HepG2 (cell line): ENCODE measurements around the gene CAMK2G. TPM values are rescaled to one million over a fixed set of nuclear protein-coding genes. Genes with fewer than 3 reads are reported as not detected.

Source experiments
- ATAC-seq: fragments of 200-7000 bp; cut with Tn5 transposase; 3 replicates; pipeline ENCODE4 v1.9.1; 2020; ENCODE audit warnings: mild to moderate bottlenecking, moderate library complexity
- BruUV-seq: library from RNA; stranded (reverse); fragments of 400-500 nt; replicated peaks from 2 replicates; lab custom pipeline; 2021; lab: Mats Ljungman, UMichigan
- CTCF ChIA-PET: fragments of 300-600 bp; formaldehyde crosslinking; extraction: SDS; loops from one replicate; lab custom pipeline; 2021; ENCODE audit warnings: low total read pairs, inconsistent platforms, low intra/inter-chr PET ratio; lab: Yijun Ruan, JAX
- POLR2A ChIA-PET: fragments of 350-600 bp; sonication (Branson Sonifier 250); formaldehyde crosslinking; loops from one replicate; lab custom pipeline; 2020; ENCODE audit warnings: antibody characterized with exemption, inconsistent platforms; lab: Yijun Ruan, JAX
- DNase-seq: peaks from one replicate; pipeline ENCODE4 v3.0.0-alpha.2; 2015; ENCODE audit warnings: low spot score
- FAIRE-seq: peaks from 3 replicates; lab custom pipeline; 2011; peaks lifted over from hg19 to GRCh38; lab: Jason Lieb, UNC
- H2AFZ ChIP-seq: one replicate; pipeline ENCODE4 v1.6.1; 2011; ENCODE audit warnings: low read length, inconsistent platforms
- H3K27ac ChIP-seq: fragments of 300-600 bp; 3 replicates; pipeline ENCODE4 v1.8.0; 2011; ENCODE audit warnings: mixed run types, mild to moderate bottlenecking, mixed read lengths, low read length, inconsistent platforms; ENCODE audit not compliant: insufficient read depth; ENCODE audit errors: extremely low read length
- H3K27me3 ChIP-seq, 2 experiments: fragments of 200-600 bp in 1 of 2; 2 replicates in 1 of 2; 3 replicates in 1 of 2; pipeline versions ENCODE4 v1.6.0 to v1.8.0; 2011; ENCODE audit warnings: low read length in 2 of 2, mild to moderate bottlenecking in 2 of 2, moderate library complexity in 2 of 2, inconsistent platforms in 1 of 2; ENCODE audit not compliant: insufficient read depth in 2 of 2, control insufficient read depth in 1 of 2
- H3K36me3 ChIP-seq, 2 experiments: fragments of 200-600 bp in 1 of 2; replicated peaks in 1 of 2; 2 replicates in 1 of 2; 3 replicates in 1 of 2; pipeline versions ENCODE4 v1.5.1 to v1.8.0; 2011; ENCODE audit warnings: low read length in 2 of 2, inconsistent platforms in 1 of 2; ENCODE audit not compliant: insufficient read depth in 2 of 2, control insufficient read depth in 1 of 2
- H3K4me1 ChIP-seq: 2 replicates; pipeline ENCODE4 v1.5.1; 2012; ENCODE audit warnings: low read length, inconsistent platforms; ENCODE audit not compliant: insufficient read depth
- H3K4me2 ChIP-seq: 2 replicates; pipeline ENCODE4 v1.6.0; 2011; ENCODE audit warnings: low read depth, low read length, inconsistent platforms
- H3K4me3 ChIP-seq, 3 experiments: fragments of 200-600 bp in 1 of 3; sonication (generic), shearing (Covaris generic) in 1 of 3; replicated peaks in 1 of 3; 2 replicates each; pipeline ENCODE4 v1.5.1; 2011 to 2016; ENCODE audit warnings: low read length in 3 of 3, inconsistent platforms in 2 of 3, low read depth in 2 of 3, mild to moderate bottlenecking in 2 of 3, control low read depth in 1 of 3, mixed read lengths in 1 of 3; ENCODE audit not compliant: insufficient read depth in 1 of 3
- H3K79me2 ChIP-seq: one replicate; pipeline ENCODE4 v1.6.1; 2011; ENCODE audit warnings: low read length, inconsistent platforms; ENCODE audit not compliant: insufficient read depth
- H3K9ac ChIP-seq: 2 replicates; pipeline ENCODE4 v1.6.0; 2011; ENCODE audit warnings: mild to moderate bottlenecking, low read depth, low read length, inconsistent platforms; ENCODE audit not compliant: insufficient read depth
- H3K9me3 ChIP-seq: 2 replicates; pipeline ENCODE4 v1.5.1; 2012; ENCODE audit warnings: mild to moderate bottlenecking, low read length
- H4K20me1 ChIP-seq: 2 replicates; pipeline ENCODE4 v1.6.0; 2011; ENCODE audit warnings: inconsistent platforms, mild to moderate bottlenecking, low read length, moderate library complexity; ENCODE audit not compliant: insufficient read depth
- ARID4A ChIP-seq: sonication (generic); formaldehyde crosslinking; IDR thresholded peaks from 2 replicates; pipeline ENCODE4 v1.5.0; 2020; ENCODE audit warnings: mild to moderate bottlenecking, missing genetic modification reagents, borderline replicate concordance
- BATF2 ChIP-seq: sonication (generic); formaldehyde crosslinking; IDR thresholded peaks from 2 replicates; pipeline ENCODE4 v1.8.0; 2022; ENCODE audit warnings: mild to moderate bottlenecking, missing genetic modification reagents, moderate library complexity
- ELF1 ChIP-seq: sonication (generic); formaldehyde crosslinking; IDR thresholded peaks from 2 replicates; pipeline ENCODE4 v1.4.0; 2020; ENCODE audit warnings: missing genetic modification reagents
- ETV5 ChIP-seq: IDR thresholded peaks from 2 replicates; pipeline ENCODE4 v1.6.1; 2018; ENCODE audit warnings: missing biosample characterization, missing genetic modification reagents, inconsistent platforms, borderline replicate concordance
- KDM5B ChIP-seq: sonication (generic); formaldehyde crosslinking; IDR thresholded peaks from 2 replicates; pipeline ENCODE4 v1.4.0; 2020; ENCODE audit warnings: missing genetic modification reagents, mild to moderate bottlenecking, borderline replicate concordance
- MTA1 ChIP-seq: sonication (generic); formaldehyde crosslinking; IDR thresholded peaks from 2 replicates; pipeline ENCODE4 v1.4.0; 2020; ENCODE audit warnings: missing genetic modification reagents, mild to moderate bottlenecking, borderline replicate concordance
- MXI1 ChIP-seq: IDR thresholded peaks from 3 replicates; pipeline ENCODE4 v1.6.1; 2012; ENCODE audit warnings: low read depth, low read length, inconsistent platforms, borderline replicate concordance
- NR2F6 ChIP-seq, 2 experiments: IDR thresholded peaks; 2 replicates each; pipeline ENCODE4 v1.6.1; 2016; ENCODE audit warnings: antibody characterized with exemption in 1 of 2, mild to moderate bottlenecking in 1 of 2
- TEAD3 ChIP-seq: optimal IDR thresholded peaks from 2 replicates; pipeline ENCODE3; 2016; ENCODE audit warnings: borderline replicate concordance
- TFDP1 ChIP-seq: IDR thresholded peaks from 2 replicates; pipeline ENCODE4 v1.6.1; 2016; ENCODE audit warnings: missing compliant biosample characterization, missing genetic modification reagents, borderline replicate concordance
- ZKSCAN1 ChIP-seq: fragments of 150-350 bp; IDR thresholded peaks from 2 replicates; pipeline ENCODE4 v1.6.1; 2014; ENCODE audit warnings: low read length
- ZNF143 ChIP-seq: sonication (generic); formaldehyde crosslinking; IDR thresholded peaks from 2 replicates; pipeline ENCODE4 v1.4.0; 2020; ENCODE audit warnings: missing genetic modification reagents
- ZNF207 ChIP-seq: fragments of 450-650 bp; IDR thresholded peaks from 2 replicates; pipeline ENCODE4 v1.6.1; 2016; ENCODE audit warnings: antibody characterized with exemption, borderline replicate concordance
- ZNF850 ChIP-seq: sonication (generic); formaldehyde crosslinking; conservative IDR thresholded peaks from 2 replicates; pipeline ENCODE4 v1.9.0; 2021; ENCODE audit warnings: mild to moderate bottlenecking, missing genetic modification reagents
- WGBS: methylation state at CpG from one replicate; pipeline ENCODE4 v1.1.6; 2017; ENCODE audit warnings: low lambda C conversion rate; 5-methylcytosine and 5-hydroxymethylcytosine counted together
- in situ Hi-C: cut with HindIII; loops from 2 replicates; pipeline ENCODE4 v1.10.0; 2017; ENCODE audit warnings: low pct_unique_long_range_greater_than_20kb; ENCODE audit not compliant: extremely low pct_ligation_motif_present
- intact Hi-C: fragments of 100-400 bp; cut with micrococcal nuclease; formaldehyde crosslinking; loops from one replicate; pipeline ENCODE4 v1.10.0; 2022; ENCODE audit not compliant: unreplicated experiment
- polyA plus RNA-seq, 8 experiments: library from polyadenylated mRNA; depleted of rRNA in 3 of 8; stranded (reverse) in 7 of 8; unstranded in 1 of 8; fragments of >200 nt; fragmentation: Illumina TruSeq in 4 of 8; extraction: Trizol in 4 of 8; gene quantifications; 2 replicates each; pipeline versions ENCODE4 v1.2.1 to v1.2.3, GENCODE V29; 2011 to 2016; ENCODE audit warnings: low read depth in 4 of 8, missing spikeins in 1 of 8, mixed read lengths in 1 of 8; ENCODE audit not compliant: insufficient read depth in 1 of 8
- total RNA-seq, 5 experiments: library from RNA; depleted of rRNA; stranded (reverse); fragments of >200 nt; fragmentation: Illumina TruSeq; extraction: Trizol; gene quantifications; 2 replicates each; pipeline ENCODE4 v1.2.3, GENCODE V29; 2016; ENCODE audit warnings: low read depth in 1 of 5

The CAMK2G gene
- total and polyA plus RNA-seq, 2 of the 13 experiments (the other 11 are each of a cell fraction or from before 2014, with no cell fraction given) = 15.9 to 18.8 TPM

GRCh38 chr10:73881221-73881919 lies 7.0 kb upstream of the CAMK2G start (continued):
- TF ChIP-seq TFDP1 (CRISPR knock-in tag) = no peak
- TF ChIP-seq TEAD3 (CRISPR knock-in tag) = no peak

GRCh38 chr10:73879296-73880173 lies 5.2 kb upstream of the CAMK2G start:
- peaks cover 39% of the 10 kb centered on the region for H3K4me1 ChIP-seq
- no peaks in the 10 kb centered on the region for H3K79me2 ChIP-seq
- H3K36me3 ChIP-seq = no peaks in the 10 kb centered on the region
- H3K4me2 ChIP-seq = peak overlapping the region; percentile 47
- FAIRE-seq = peak; percentile 57
- H3K27ac ChIP-seq = no peak overlapping the region
- no peak overlapping the region for H2AFZ ChIP-seq
- no peaks in the 10 kb centered on the region for H3K9me3 ChIP-seq
- no peak overlapping the region for H3K4me3 ChIP-seq
- peak; percentile 90 for ATAC-seq
- 3% methylated on average over 14 of the region's 14 CpGs for WGBS
- in situ Hi-C loops (loop anchor here (5.0 kb wide), 1 partner anchor 32 kb away; no protein-coding TSS in a partner anchor), intact Hi-C loops (loop anchor here (1.0 to 5.0 kb wide), 2 partner anchors 30 to 107 kb away; a partner anchor contains a TSS)
- BruUV-seq = no TSS peak
- ChIA-PET POLR2A (interaction anchor here (1.1 to 3.0 kb wide), 5 partner anchors 28 to 98 kb away, joined by 3 to 18 read pairs (median 3); partner anchors contain the start of gene CHCHD1), CTCF (interaction anchor here (3.1 kb wide), 1 partner anchor 30 kb away, joined by 60 read pairs; no protein-coding TSS in a partner anchor)
- H4K20me1 ChIP-seq = no peaks in the 10 kb centered on the region
- peak; percentile 74 for DNase-seq
- H3K27me3 ChIP-seq = no peaks in the 10 kb centered on the region; a peak in 2 of 5 replicates
- H3K9ac ChIP-seq = no peak overlapping the region
- TF ChIP-seq ARID4A (CRISPR knock-in tag) = peak; percentile 35; the same call in 1 of the 2 replicates
- peak; percentile 97 for TF ChIP-seq ZKSCAN1
- TF ChIP-seq ELF1 (CRISPR knock-in tag) = peak; percentile 40; the same call in 1 of the 2 replicates
- TF ChIP-seq KDM5B = peak; percentile 22; the same call in 1 of the 2 replicates
- peak; percentile 30; the same call in 1 of the 2 replicates for TF ChIP-seq ZNF143 (CRISPR knock-in tag)
- TF ChIP-seq MTA1 (CRISPR knock-in tag) = 0 out of 2 replicates have a peak, but pooled peaks have one; percentile 44
- TF ChIP-seq ZNF207 = no peak
- TF ChIP-seq MXI1 = peak; percentile 80; the same call in 1 of the 3 replicates
- no peak for TF ChIP-seq BATF2 (CRISPR knock-in tag)
- peak; percentile 43; the same call in 1 of the 2 replicates for TF ChIP-seq ETV5 (CRISPR knock-in tag)
- no peak for TF ChIP-seq ZNF850 (CRISPR knock-in tag)
- TF ChIP-seq NR2F6 (IDR thresholded peaks at IDR 0.05) = no peak
- peak; percentile 27 for TF ChIP-seq NR2F6 (CRISPR knock-in tag; IDR thresholded peaks at IDR 0.05)
